Superior temporal gyrus (tissue), 1 donor: ENCODE data around the gene ABCA1.
"Not testable (repeated sequence)": the region's sequence is repeated elsewhere in the genome, so short reads cannot be mapped to it uniquely, and the experiment has no call there.

Experiments
- DNase-seq: peaks from one replicate; pipeline ENCODE4 v3.0.0-alpha.2; 2016; ENCODE audit errors: extremely low spot score

ABCA1 gene

GRCh38 chr9:104869811-104870210 is 58.1 kb downstream of the ABCA1 start:
- DNase-seq: no peak

- no peak for DNase-seq
Measured at GRCh38 chr9:104868687-104869404, 59.1 kb downstream of the ABCA1 start.

GRCh38 chr9:104868303-104868686 is 59.7 kb downstream of the ABCA1 start:
- no peak for DNase-seq

GRCh38 chr9:104866191-104866590 is 61.8 kb downstream of the ABCA1 start:
- DNase-seq: no peak

GRCh38 chr9:104864675-104865104 is 63.3 kb downstream of the ABCA1 start:
- DNase-seq: no peak

GRCh38 chr9:104863180-104863883 is 64.6 kb downstream of the ABCA1 start:
- peak; percentile 91 for DNase-seq

- no peak for DNase-seq
Measured at GRCh38 chr9:104861397-104861796, 66.6 kb downstream of the ABCA1 start.

- no peak for DNase-seq
Measured at GRCh38 chr9:104860263-104860662, 67.7 kb downstream of the ABCA1 start.

GRCh38 chr9:104858846-104859245 is 69.1 kb downstream of the ABCA1 start:
- DNase-seq: no peak

GRCh38 chr9:104858271-104858670 is 69.7 kb downstream of the ABCA1 start:
- no peak for DNase-seq

GRCh38 chr9:104856413-104856941 is 71.5 kb downstream of the ABCA1 start:
- no peak for DNase-seq

- no peak for DNase-seq
Measured at GRCh38 chr9:104855807-104856206, 72.1 kb downstream of the ABCA1 start.

GRCh38 chr9:104855258-104855657 is 72.7 kb downstream of the ABCA1 start:
- DNase-seq: not testable (repeated sequence)

GRCh38 chr9:104854613-104855012 is 73.3 kb downstream of the ABCA1 start:
- DNase-seq: no peak

- DNase-seq: no peak
Measured at GRCh38 chr9:104853683-104854082, 74.3 kb downstream of the ABCA1 start.

- DNase-seq: no peak
Measured at GRCh38 chr9:104853159-104853558, 74.8 kb downstream of the ABCA1 start.

GRCh38 chr9:104851546-104851920 is 76.4 kb downstream of the ABCA1 start:
- no peak for DNase-seq

- DNase-seq: no peak
Measured at GRCh38 chr9:104850786-104851545, 77.0 kb downstream of the ABCA1 start.

- no peak for DNase-seq
Measured at GRCh38 chr9:104849023-104849422, 78.9 kb downstream of the ABCA1 start.

- DNase-seq: no peak
Measured at GRCh38 chr9:104844710-104845109, 83.2 kb downstream of the ABCA1 start.

- no peak for DNase-seq
Measured at GRCh38 chr9:104843644-104844240, 84.2 kb downstream of the ABCA1 start.

- DNase-seq: no peak
Measured at GRCh38 chr9:104842698-104843097, 85.3 kb downstream of the ABCA1 start.
